Measurements from ENCODE around the gene ESRRA.

- TF ChIP-seq CTCF (IDR thresholded peaks at IDR 0.05): peak in 4 of 6 experiments; percentile 16 to 58 (median 41)
- TF ChIP-seq POLR2A (IDR thresholded peaks at IDR 0.05): no peak
Observed at GRCh38 chr11:64268025-64268892, 37.1 kb upstream of the ESRRA start.
